Measurements from ENCODE around the gene SLC44A1. TPM values are rescaled to one million over a fixed set of nuclear protein-coding genes. Genes with fewer than 3 reads are reported as not detected.

The SLC44A1 gene
- total RNA-seq, 1 donor from 2014 or later = 9.6 TPM

- peak overlapping the region; percentile 54 for H3K27ac Mint-ChIP-seq (ENCODE audit: unreplicated experiment)
Observed at GRCh38 chr9:105396901-105397300, 152.4 kb downstream of the SLC44A1 start.

DNA sequence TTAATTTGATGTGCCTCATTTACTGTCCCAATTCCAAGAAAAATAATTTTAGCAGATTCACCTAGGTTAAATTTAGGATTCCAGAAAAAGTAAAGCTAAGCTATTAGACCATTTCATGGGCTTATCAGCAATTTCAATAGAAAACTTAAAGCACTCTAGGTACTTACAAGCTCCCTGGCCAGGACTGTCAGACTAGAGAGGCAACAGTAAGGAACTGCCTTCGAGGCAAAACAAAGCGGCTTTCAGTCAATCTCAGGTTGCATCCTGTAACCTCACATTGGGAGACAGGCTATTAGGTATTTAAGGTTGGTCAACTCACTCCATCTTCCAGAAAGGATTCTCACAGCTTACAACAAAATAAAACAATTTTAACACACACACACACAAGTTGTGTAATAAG lies 154.7 kb downstream of the SLC44A1 start:
- H3K27ac Mint-ChIP-seq (ENCODE audit: unreplicated experiment) = no peak overlapping the region
- TF ChIP-seq, protein P1, sequence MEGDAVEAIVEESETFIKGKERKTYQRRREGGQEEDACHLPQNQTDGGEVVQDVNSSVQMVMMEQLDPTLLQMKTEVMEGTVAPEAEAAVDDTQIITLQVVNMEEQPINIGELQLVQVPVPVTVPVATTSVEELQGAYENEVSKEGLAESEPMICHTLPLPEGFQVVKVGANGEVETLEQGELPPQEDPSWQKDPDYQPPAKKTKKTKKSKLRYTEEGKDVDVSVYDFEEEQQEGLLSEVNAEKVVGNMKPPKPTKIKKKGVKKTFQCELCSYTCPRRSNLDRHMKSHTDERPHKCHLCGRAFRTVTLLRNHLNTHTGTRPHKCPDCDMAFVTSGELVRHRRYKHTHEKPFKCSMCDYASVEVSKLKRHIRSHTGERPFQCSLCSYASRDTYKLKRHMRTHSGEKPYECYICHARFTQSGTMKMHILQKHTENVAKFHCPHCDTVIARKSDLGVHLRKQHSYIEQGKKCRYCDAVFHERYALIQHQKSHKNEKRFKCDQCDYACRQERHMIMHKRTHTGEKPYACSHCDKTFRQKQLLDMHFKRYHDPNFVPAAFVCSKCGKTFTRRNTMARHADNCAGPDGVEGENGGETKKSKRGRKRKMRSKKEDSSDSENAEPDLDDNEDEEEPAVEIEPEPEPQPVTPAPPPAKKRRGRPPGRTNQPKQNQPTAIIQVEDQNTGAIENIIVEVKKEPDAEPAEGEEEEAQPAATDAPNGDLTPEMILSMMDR (IDR thresholded peaks at IDR 0.05; ENCODE audit: partially characterized antibody, unreplicated experiment) = no peak
- H3K4me3 Mint-ChIP-seq (ENCODE audit: unreplicated experiment) = no peak overlapping the region
- peaks cover 24% of the 10 kb centered on the region for H3K4me1 Mint-ChIP-seq (ENCODE audit: low read depth, unreplicated experiment)
- peaks cover 8% of the 10 kb centered on the region for H3K9me3 Mint-ChIP-seq (ENCODE audit: unreplicated experiment)
- DNase-seq = no peak
- H3K36me3 Mint-ChIP-seq (ENCODE audit: unreplicated experiment) = no peaks in the 10 kb centered on the region
- peaks cover 1% of the 10 kb centered on the region for H3K27me3 Mint-ChIP-seq (ENCODE audit: unreplicated experiment)

More at GRCh38 chr9:105396901-105397300, 152.4 kb downstream of the SLC44A1 start:
- DNase-seq = no peak
- no peaks in the 10 kb centered on the region for H3K36me3 Mint-ChIP-seq (ENCODE audit: unreplicated experiment)
- H3K9me3 Mint-ChIP-seq (ENCODE audit: unreplicated experiment) = peaks cover 5% of the 10 kb centered on the region
- TF ChIP-seq, protein P1 (IDR thresholded peaks at IDR 0.05; ENCODE audit: partially characterized antibody, unreplicated experiment) = no peak
- H3K27me3 Mint-ChIP-seq (ENCODE audit: unreplicated experiment) = no peaks in the 10 kb centered on the region
- H3K4me3 Mint-ChIP-seq (ENCODE audit: unreplicated experiment) = no peak overlapping the region
- peaks cover 17% of the 10 kb centered on the region for H3K4me1 Mint-ChIP-seq (ENCODE audit: low read depth, unreplicated experiment)

DNA sequence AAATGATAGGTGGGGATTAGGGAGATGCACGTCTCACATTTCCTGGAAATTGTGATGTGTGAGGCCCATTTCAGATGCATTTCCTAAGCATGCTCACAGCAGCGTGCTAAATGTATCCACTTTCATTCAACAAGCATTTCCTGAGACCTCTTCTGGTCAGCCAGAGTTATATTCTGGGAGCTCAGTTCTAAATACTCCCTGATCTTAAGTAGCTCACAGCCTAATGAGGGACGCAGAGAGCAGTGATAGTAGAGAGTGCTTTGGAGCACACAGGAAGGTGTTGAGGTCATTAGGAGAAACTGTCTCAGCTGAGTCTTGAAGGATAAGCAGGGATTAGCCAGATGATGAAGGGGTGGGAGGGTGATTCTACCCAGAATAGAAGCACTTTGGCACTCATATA lies 157.2 kb downstream of the SLC44A1 start:
- TF ChIP-seq, protein P1 (IDR thresholded peaks at IDR 0.05; ENCODE audit: partially characterized antibody, unreplicated experiment) = no peak
- DNase-seq = no peak
- H3K27ac Mint-ChIP-seq (ENCODE audit: unreplicated experiment) = peak overlapping the region; percentile 49

DNA sequence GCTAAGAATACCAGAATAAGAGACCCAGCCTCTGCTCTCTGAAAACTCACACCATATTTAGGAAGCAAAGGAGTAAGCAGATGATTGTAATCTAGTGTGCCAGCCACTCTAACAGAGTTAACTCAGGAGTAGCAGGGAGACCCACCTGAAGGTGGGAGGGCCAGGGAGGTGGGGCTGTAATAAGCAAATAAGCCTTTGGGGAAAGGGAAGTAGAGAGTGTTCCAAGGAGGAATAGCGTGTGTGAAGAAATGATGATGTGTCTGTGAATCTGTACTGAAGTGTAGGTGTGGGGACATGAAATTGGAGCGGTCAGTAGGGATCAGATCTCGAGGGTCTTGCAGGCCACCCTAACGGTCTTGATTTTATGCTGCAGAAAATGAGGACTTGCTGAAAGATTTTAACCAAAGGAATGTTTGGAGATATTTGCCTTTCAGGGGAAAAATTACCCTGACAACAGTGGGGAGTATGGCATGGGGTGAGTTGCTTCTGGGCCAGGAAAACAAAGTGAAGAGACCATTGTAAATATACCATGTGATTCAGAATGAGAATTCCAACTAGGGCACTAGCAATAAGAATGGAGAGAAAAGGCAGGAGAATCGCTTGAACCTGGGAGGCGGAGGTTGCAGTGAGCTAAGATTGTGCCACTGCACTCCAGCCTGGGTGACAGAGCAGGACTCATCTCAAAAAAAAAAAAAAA lies 159.2 kb downstream of the SLC44A1 start:
- H3K4me1 Mint-ChIP-seq (ENCODE audit: low read depth, unreplicated experiment) = peaks cover 21% of the 10 kb centered on the region
- peaks cover 12% of the 10 kb centered on the region for H3K9me3 Mint-ChIP-seq (ENCODE audit: unreplicated experiment)
- peaks cover 5% of the 10 kb centered on the region for H3K27me3 Mint-ChIP-seq (ENCODE audit: unreplicated experiment)
- no peak overlapping the region for H3K4me3 Mint-ChIP-seq (ENCODE audit: unreplicated experiment)
- no peak for DNase-seq
- TF ChIP-seq, protein P1 (IDR thresholded peaks at IDR 0.05; ENCODE audit: partially characterized antibody, unreplicated experiment) = no peak
- H3K36me3 Mint-ChIP-seq (ENCODE audit: unreplicated experiment) = no peaks in the 10 kb centered on the region
- H3K27ac Mint-ChIP-seq (ENCODE audit: unreplicated experiment) = peak overlapping the region; percentile 22

More for the DNA sequence above, 157.2 kb downstream of the SLC44A1 start:
- Mint-ChIP-seq H3K9me3 (ENCODE audit: unreplicated experiment) (peaks cover 13% of the 10 kb centered on the region), H3K27me3 (ENCODE audit: unreplicated experiment) (peaks cover 5% of the 10 kb centered on the region), H3K36me3 (ENCODE audit: unreplicated experiment) (no peaks in the 10 kb centered on the region), H3K4me1 (ENCODE audit: low read depth, unreplicated experiment) (peaks cover 25% of the 10 kb centered on the region), H3K4me3 (ENCODE audit: unreplicated experiment) (peak overlapping the region; percentile 12)

DNA sequence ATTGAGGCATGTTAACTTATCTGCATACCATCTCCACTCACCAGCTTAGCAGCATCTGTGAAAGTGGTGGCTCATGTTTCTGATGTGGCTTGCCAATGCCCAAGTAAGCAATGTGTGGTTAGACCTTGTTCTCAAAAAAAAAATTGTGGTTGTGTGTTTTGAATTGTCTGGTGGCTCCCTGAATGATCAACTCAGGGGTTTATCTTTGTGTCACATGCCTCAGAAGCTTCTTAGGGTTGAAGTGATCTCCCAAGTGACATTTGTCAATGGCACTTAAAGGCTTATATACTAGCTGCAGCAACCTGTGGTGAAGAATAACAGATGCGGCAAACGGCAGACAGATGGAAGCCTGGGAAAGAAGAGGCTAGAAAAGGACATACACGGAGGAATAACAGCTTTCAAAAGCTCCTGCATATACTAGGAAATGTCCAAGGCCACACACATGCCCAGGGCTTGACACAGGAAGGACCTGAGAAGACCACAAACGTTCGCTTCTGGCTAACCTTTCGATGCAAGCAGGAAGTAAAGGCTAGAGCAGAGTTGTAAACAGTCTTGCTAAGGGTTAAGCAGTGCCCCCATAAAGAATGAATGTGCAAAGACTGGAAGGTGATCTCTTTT lies 161.2 kb downstream of the SLC44A1 start:
- TF ChIP-seq, protein P1 (IDR thresholded peaks at IDR 0.05; ENCODE audit: partially characterized antibody, unreplicated experiment) = no peak
- H3K4me1 Mint-ChIP-seq (ENCODE audit: low read depth, unreplicated experiment) = peaks cover 19% of the 10 kb centered on the region

More for the DNA sequence above, 161.2 kb downstream of the SLC44A1 start:
- peaks cover 12% of the 10 kb centered on the region for H3K9me3 Mint-ChIP-seq (ENCODE audit: unreplicated experiment)
- H3K27me3 Mint-ChIP-seq (ENCODE audit: unreplicated experiment) = peaks cover 8% of the 10 kb centered on the region
- peak; percentile 47 for DNase-seq
- H3K4me3 Mint-ChIP-seq (ENCODE audit: unreplicated experiment) = no peak overlapping the region
- peak overlapping the region; percentile 85 for H3K27ac Mint-ChIP-seq (ENCODE audit: unreplicated experiment)
- no peaks in the 10 kb centered on the region for H3K36me3 Mint-ChIP-seq (ENCODE audit: unreplicated experiment)

All from glutamatergic neuron (in vitro differentiated cells).